ENCODE data around the gene RFC4. TPM values are rescaled to one million over a fixed set of nuclear protein-coding genes. Genes with fewer than 3 reads are reported as not detected.
A peak's percentile ranks its signal among the peaks of the same experiment; 100 is the strongest.

The RFC4 gene
- total and polyA plus RNA-seq, 5 experiments from 2014 or later: 19.2 to 25.3 (median 21.4) TPM

DNA sequence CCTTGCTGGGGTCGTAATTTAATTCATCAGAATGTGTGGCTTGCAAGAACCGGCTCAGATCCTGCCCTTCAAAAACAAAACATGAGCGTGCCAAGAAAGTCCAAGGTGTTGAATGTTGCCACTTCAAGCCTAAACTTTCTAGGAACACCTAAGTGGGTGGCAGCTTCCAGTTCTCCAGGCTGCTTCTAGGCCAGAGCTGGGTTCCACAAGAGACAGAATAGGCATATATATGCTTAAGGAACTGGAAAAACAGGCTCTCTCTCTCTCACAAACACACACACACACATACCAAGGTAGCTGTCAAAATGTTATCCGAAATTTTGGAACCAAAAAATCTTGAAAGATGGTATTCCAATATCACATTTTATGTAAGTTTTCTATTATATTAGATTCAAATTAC, 35.3 kb upstream of the RFC4 start:
- H3K27me3 Mint-ChIP-seq: peaks cover 2 to 11% (median 5%) of the 10 kb centered on the region in 5 donors
- no peaks in the 10 kb centered on the region for H3K4me1 Mint-ChIP-seq
- ATAC-seq: no peak
- no peaks in the 10 kb centered on the region for H3K9me3 Mint-ChIP-seq
- POLR2A ChIA-PET: no interaction called here
- H3K27ac Mint-ChIP-seq: no peak overlapping the region
- no peak for DNase-seq
- no peak overlapping the region for H3K4me3 Mint-ChIP-seq
- H3K36me3 Mint-ChIP-seq: no peaks in the 10 kb centered on the region

DNA sequence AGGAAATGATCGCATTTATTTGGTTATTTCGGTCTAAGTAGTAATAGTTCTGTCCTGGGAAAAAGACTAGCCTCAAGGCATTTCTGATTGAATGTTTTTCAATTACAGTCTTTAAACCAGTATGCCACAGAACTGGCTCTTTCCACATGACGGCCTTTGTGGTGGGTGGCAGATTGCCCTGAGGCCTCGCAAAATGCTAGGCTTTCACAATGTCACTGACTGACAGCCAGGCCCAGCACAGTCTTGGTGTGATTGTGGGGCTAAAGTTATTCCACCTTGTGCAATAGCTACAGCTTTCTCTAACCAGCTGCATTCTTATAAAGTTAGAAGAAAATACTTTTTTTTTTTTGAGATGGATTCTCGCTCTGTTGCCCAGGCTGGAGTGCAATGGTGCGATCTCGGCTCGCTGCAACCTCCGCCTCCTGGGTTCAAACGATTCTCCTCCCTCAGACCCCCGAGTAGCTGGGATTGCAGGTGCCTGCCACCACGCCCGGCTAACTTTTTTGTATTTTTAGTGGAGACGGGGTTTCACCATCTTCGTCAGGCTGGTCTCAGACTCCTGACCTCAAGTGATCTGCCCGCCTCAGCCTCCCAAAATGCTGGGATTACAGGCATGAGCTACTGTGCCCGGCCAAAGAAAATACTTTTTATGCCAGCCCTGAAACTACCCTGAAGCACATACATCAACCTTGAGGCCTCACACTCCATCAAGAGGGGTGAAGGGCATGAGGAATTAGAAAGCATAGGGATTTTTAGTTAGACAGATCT, 33.8 kb upstream of the RFC4 start:
- H3K27ac Mint-ChIP-seq: no peak overlapping the region
- no peaks in the 10 kb centered on the region for H3K4me1 Mint-ChIP-seq
- H3K27me3 Mint-ChIP-seq: peaks cover 2 to 11% (median 4%) of the 10 kb centered on the region in 5 donors
- no peak for DNase-seq
- H3K4me3 Mint-ChIP-seq: no peak overlapping the region
- POLR2A ChIA-PET: interaction anchor here (0.7 to 0.8 kb wide), 2 partner anchors 32 to 91 kb away, joined by 3 to 4 read pairs; no protein-coding TSS in a partner anchor
- H3K36me3 Mint-ChIP-seq: no peaks in the 10 kb centered on the region
- ATAC-seq: no peak
- H3K9me3 Mint-ChIP-seq: no peaks in the 10 kb centered on the region

DNA sequence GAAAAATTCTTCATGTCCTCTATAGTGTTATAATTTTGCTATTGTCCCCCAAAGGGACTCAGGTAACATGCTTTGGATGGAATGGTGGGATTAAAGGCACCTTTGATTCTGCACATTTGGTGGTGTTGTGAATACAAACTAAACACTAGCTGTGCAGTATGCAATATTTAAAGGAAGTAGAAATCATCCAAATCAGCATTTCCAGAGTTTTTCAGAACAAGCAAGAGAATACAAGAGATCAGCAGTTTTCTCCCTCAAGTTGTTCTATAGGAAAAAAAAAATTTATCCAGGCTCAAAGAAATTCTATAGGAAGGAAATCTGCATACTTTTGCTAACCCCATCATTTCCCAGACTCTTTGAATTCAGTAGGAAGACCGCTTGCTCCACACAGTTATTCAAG, 26.0 kb upstream of the RFC4 start:
- DNase-seq (no peak), ATAC-seq (no peak)
- peaks cover 3 to 8% (median 7%) of the 10 kb centered on the region in 4 donors for H3K4me1 Mint-ChIP-seq
- H3K36me3 Mint-ChIP-seq: no peaks in the 10 kb centered on the region
- no peak overlapping the region for H3K4me3 Mint-ChIP-seq
- H3K27me3 Mint-ChIP-seq: peaks cover 22 to 51% (median 39%) of the 10 kb centered on the region in 5 donors
- no peak overlapping the region for H3K27ac Mint-ChIP-seq
- H3K9me3 Mint-ChIP-seq: no peaks in the 10 kb centered on the region
- POLR2A ChIA-PET: no interaction called here

DNA sequence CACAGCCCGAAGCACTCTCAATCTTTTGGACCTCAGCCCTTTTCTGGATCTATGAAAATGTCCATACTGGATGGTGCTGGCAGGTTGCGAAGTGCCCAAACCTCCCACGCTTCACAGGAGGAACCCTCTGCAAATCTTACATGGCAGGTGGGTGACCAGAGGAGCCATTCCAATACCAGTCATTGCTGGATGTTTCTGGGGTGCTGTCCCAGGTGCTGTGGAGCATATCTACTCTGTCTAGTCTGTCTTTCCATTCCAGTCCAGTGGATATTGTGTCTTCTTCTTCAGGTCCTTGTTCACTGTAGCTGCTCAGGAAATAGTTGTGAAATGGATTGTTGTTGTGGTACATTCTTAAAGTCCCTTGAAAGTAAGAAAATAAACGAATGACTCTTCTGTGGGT, 25.5 kb upstream of the RFC4 start:
- POLR2A ChIA-PET: no interaction called here
- no peaks in the 10 kb centered on the region for H3K9me3 Mint-ChIP-seq
- peaks cover 3 to 10% (median 7%) of the 10 kb centered on the region in 4 donors for H3K4me1 Mint-ChIP-seq
- no peaks in the 10 kb centered on the region for H3K36me3 Mint-ChIP-seq
- H3K27ac Mint-ChIP-seq: no peak overlapping the region
- H3K4me3 Mint-ChIP-seq: no peak overlapping the region
- no peak for DNase-seq
- H3K27me3 Mint-ChIP-seq: peaks cover 22 to 53% (median 39%) of the 10 kb centered on the region in 5 donors
- ATAC-seq: no peak

DNA sequence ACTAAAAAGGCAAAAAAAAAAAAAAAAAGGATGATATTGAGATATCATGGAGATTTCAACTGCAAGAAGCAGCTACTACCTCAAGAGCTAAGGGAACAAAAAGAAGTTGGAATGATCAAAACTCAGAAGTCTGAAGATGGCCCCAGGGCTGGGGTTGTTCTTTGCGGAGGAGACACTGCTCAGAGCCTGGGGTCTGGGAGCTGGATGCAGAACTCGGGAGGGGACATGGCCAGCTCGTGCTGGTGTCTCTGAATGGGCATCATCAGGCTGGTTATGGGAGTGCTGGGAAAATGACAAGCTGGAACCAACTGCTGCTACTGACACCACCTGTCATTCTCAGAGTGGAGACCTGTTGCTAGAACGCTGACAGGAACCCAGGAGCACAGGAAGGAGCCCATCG, 22.1 kb upstream of the RFC4 start:
- no peaks in the 10 kb centered on the region for H3K9me3 Mint-ChIP-seq
- POLR2A ChIA-PET: interaction anchor here (0.5 to 2.8 kb wide), 7 partner anchors 15 to 1322 kb away, joined by 3 to 38 read pairs (median 3); partner anchors contain the start of gene EIF4A2
- DNase-seq (no peak), ATAC-seq (no peak)
- H3K36me3 Mint-ChIP-seq: no peaks in the 10 kb centered on the region
- H3K4me1 Mint-ChIP-seq: peaks cover 8 to 26% (median 21%) of the 10 kb centered on the region in 4 donors
- peaks cover 36 to 79% (median 57%) of the 10 kb centered on the region in 5 donors for H3K27me3 Mint-ChIP-seq
- H3K4me3 Mint-ChIP-seq: peak overlapping the region in 8 of 10 donors; percentile 22 to 81 (median 55)
- peak overlapping the region in 3 of 10 donors; percentile 16 to 71 (median 67) for H3K27ac Mint-ChIP-seq

DNA sequence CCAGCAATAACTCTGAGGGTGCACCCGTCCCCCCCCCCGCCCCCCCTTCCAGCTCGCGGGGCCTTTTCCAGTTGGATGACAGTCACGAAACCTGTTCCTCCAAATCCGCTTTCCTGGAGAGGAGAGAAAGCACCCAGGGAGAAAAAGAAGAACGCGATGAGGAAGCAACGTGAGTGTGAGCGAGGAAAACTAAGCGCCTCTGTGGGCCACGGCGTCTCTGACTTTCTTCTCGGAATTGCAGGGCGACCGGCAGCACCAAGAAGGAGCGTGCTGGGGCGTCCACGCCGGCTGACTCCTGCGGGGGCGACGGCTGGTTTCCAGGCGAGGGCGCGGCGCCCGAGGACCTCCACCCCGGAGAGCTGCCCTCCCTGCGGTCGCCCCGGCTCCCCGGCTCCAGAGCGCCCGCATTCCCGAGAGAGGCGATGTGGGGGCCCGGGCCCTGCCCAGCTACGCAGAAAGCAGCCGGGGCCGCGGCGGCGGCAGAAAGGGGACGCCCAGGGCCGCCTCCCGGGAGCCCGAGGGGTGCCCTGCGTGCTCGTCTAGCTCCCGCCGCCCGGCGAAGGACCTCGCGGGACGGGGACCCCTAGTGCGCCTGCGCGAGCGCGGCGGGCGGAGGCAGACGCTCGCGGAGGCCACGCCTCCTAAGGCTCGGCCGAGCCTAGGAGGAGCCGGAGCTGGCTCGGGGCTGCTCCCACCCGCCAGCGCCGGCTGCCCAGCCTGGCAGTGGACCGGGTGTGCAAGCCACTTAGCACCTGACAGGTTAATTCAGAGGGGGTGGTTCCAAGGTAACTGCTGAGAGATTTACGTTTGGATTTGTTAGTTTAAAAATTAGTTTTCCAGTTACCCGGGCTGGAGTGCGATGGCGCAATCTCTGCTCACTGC, 20.9 kb upstream of the RFC4 start:
- peaks cover 8 to 26% (median 21%) of the 10 kb centered on the region in 4 donors for H3K4me1 Mint-ChIP-seq
- peak overlapping the region; percentile 55 to 85 (median 76) for H3K4me3 Mint-ChIP-seq
- peaks cover 36 to 71% (median 50%) of the 10 kb centered on the region in 5 donors for H3K27me3 Mint-ChIP-seq
- ATAC-seq: peak; percentile 89 to 92
- POLR2A ChIA-PET: interaction anchor here (0.8 to 2.8 kb wide), 6 partner anchors 18 to 257 kb away, joined by 3 to 38 read pairs (median 3); partner anchors contain the start of genes DNAJB11 and EIF4A2
- DNase-seq: peak; percentile 76 to 91 (median 85)
- peak overlapping the region in 1 of 10 donors; percentile 29 for H3K27ac Mint-ChIP-seq
- no peaks in the 10 kb centered on the region for H3K36me3 Mint-ChIP-seq
- H3K9me3 Mint-ChIP-seq: no peaks in the 10 kb centered on the region

- Mint-ChIP-seq H3K4me1 (peaks cover 8 to 26% (median 21%) of the 10 kb centered on the region in 4 donors), H3K27ac (peak overlapping the region in 3 of 10 donors; percentile 5 to 92 (median 39)), H3K36me3 (no peaks in the 10 kb centered on the region), H3K9me3 (no peaks in the 10 kb centered on the region), H3K27me3 (peaks cover 31 to 64% (median 44%) of the 10 kb centered on the region in 5 donors), H3K4me3 (peak overlapping the region; percentile 55 to 85 (median 78))
- POLR2A ChIA-PET: interaction anchor here (1.2 to 2.8 kb wide), 4 partner anchors 43 to 211 kb away, joined by 3 to 38 read pairs (median 5); partner anchors contain the start of gene EIF4A2
- ATAC-seq (no peak), DNase-seq (peak in 1 of 10 donors; percentile 9)
These were observed 20.2 kb upstream of the RFC4 start for GRCh38 chr3:186826410-186826975.

DNA sequence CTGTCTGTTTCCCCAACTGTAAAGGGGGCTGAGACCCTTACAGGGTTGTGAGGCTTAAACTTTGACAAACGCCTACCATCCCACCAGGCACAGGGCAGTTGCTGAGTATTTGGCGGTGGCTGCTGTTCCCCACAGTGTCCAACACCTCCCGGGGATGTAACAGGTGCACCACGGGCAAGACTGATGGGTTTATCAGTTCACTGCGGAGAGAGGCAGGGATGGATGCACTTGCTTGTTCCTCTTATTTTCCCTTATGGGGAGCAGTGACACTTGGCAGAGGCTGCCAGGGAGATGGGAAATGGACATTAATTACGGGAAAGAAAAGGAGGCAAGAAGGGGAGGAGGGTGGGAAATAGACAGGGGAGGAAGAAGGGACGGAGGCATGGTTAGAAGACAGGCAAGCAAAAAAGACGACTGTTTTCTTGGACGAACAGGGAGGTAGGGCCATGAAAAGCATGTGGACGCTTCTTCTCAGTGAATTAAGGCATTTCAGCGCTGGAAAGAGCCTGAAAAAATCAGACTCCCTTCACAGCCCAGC, 19.7 kb upstream of the RFC4 start:
- peak overlapping the region in 2 of 10 donors; percentile 5 to 8 for H3K27ac Mint-ChIP-seq
- POLR2A ChIA-PET: interaction anchor here (3.1 kb wide), 1 partner anchor 42 kb away, joined by 14 read pairs; the partner anchor contains the start of gene EIF4A2
- no peaks in the 10 kb centered on the region for H3K36me3 Mint-ChIP-seq
- H3K27me3 Mint-ChIP-seq: peaks cover 29 to 58% (median 41%) of the 10 kb centered on the region in 5 donors
- peaks cover 8 to 26% (median 21%) of the 10 kb centered on the region in 4 donors for H3K4me1 Mint-ChIP-seq
- H3K4me3 Mint-ChIP-seq: peak overlapping the region; percentile 55 to 85 (median 78)
- no peaks in the 10 kb centered on the region for H3K9me3 Mint-ChIP-seq
- DNase-seq: peak in 1 of 10 donors; percentile 9
- no peak for ATAC-seq

GRCh38 chr3:186825294-186825821, 19.1 kb upstream of the RFC4 start:
- H3K27me3 Mint-ChIP-seq: peaks cover 25 to 53% (median 37%) of the 10 kb centered on the region in 5 donors
- POLR2A ChIA-PET: interaction anchor here (1.4 to 3.1 kb wide), 2 partner anchors 41 to 242 kb away, joined by 3 to 14 read pairs; partner anchors contain the start of gene EIF4A2
- DNase-seq: peak in 2 of 10 donors; percentile 10 to 18
- H3K27ac Mint-ChIP-seq: peak overlapping the region in 2 of 10 donors; percentile 8 to 60
- H3K4me3 Mint-ChIP-seq: peak overlapping the region in 8 of 10 donors; percentile 55 to 85 (median 80)
- peak; percentile 27 to 35 for ATAC-seq
- H3K36me3 Mint-ChIP-seq: no peaks in the 10 kb centered on the region
- no peaks in the 10 kb centered on the region for H3K9me3 Mint-ChIP-seq
- peaks cover 8 to 26% (median 21%) of the 10 kb centered on the region in 4 donors for H3K4me1 Mint-ChIP-seq

GRCh38 chr3:186824430-186825139, 18.3 kb upstream of the RFC4 start:
- Mint-ChIP-seq H3K4me1 (peaks cover 8 to 26% (median 21%) of the 10 kb centered on the region in 4 donors), H3K9me3 (no peaks in the 10 kb centered on the region), H3K27ac (peak overlapping the region in 2 of 10 donors; percentile 4 to 60), H3K36me3 (no peaks in the 10 kb centered on the region), H3K4me3 (peak overlapping the region in 2 of 10 donors; percentile 29), H3K27me3 (peaks cover 19 to 45% (median 31%) of the 10 kb centered on the region in 5 donors)
- ATAC-seq (no peak), DNase-seq (no peak)
- POLR2A ChIA-PET: interaction anchor here (1.4 to 3.1 kb wide), 3 partner anchors 40 to 243 kb away, joined by 3 to 14 read pairs (median 3); partner anchors contain the start of gene EIF4A2

- Mint-ChIP-seq H3K36me3 (no peaks in the 10 kb centered on the region), H3K9me3 (no peaks in the 10 kb centered on the region), H3K4me1 (peaks cover 8 to 24% (median 19%) of the 10 kb centered on the region in 4 donors), H3K27ac (no peak overlapping the region), H3K4me3 (no peak overlapping the region), H3K27me3 (peaks cover 17 to 35% (median 26%) of the 10 kb centered on the region in 5 donors)
- ATAC-seq: no peak
- no peak for DNase-seq
- POLR2A ChIA-PET: interaction anchor here (0.7 to 3.1 kb wide), 3 partner anchors 39 to 261 kb away, joined by 3 to 14 read pairs (median 3); partner anchors contain the start of gene EIF4A2
These were observed 17.1 kb upstream of the RFC4 start for GRCh38 chr3:186823386-186823785.
